ENCODE results near the gene MRGPRE. TPM values are rescaled to one million over a fixed set of nuclear protein-coding genes. Genes with fewer than 3 reads are reported as not detected.
"Not testable (repeated sequence)": the region's sequence is repeated elsewhere in the genome, so short reads cannot be mapped to it uniquely, and the experiment has no call there.

Gene MRGPRE
- total RNA-seq = not detected in 2 replicates

- no peak for DNase-seq (ENCODE audit: low read depth)
Measured at GRCh38 chr11:3231851-3232744, at the start of gene MRGPRE. Gene MRGPRE (minus strand): TSS chr11:3232417. CDS start chr11:3228799, 3,618 bp downstream.

DNA sequence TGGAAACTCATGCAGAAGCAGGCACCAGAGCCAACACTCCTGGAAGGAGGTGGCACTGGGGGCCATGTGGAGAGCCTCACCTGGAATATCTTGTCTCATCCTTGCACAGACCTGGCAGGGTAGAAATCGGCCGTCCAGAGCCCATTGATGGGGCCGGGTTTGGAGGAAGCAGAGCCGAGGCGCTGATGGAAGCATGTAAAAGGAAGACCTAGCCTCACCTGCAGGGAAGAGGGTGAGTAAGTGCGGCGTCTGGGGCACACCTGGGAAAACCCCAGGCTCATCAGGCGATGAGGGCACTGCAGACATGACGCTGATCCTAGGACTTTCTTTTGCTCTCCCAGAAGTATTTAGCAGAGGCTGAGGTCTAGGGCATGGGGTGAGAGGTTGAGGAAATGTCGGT lies 48.9 kb upstream of the MRGPRE start:
- not testable (repeated sequence) for DNase-seq (ENCODE audit: low read depth)

DNA sequence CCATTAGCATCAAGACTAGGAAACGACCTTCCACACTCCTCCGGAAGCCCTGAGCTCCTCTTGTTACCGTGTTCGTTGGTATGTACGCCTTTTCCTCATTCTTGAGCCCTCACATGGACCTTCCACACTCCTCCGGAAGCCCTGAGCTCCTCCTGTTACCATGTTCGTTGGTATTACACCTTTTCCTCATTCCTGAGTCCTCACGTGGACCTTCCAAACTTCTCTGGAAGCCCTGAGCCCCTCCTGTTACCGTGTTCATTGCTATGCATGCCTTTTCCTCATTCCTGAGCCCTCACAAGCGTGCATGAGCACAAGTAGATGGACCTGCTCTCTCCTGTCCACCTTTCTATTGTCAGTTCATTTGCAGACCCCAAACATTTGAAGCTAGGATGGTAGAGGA lies 48.4 kb upstream of the MRGPRE start:
- DNase-seq (ENCODE audit: low read depth) = not testable (repeated sequence)

DNA sequence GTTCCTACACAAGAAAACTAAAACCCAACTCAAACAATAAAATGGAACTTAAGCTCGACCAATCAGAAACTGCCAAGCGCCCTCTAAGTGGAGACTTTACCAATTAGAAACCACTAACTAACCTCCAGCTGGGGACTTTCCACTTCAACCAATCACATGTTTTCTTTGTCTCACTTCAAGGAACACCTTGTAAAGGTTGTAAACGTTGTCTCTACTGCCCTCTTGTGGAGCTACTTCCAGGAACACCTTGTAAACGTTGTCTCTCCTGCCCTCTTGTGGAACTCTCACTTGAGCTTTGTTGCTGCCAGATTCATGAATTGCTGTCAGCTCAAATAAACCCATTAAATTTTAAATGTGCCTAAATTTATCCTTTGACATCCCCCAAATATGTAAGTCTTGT lies 46.7 kb upstream of the MRGPRE start:
- not testable (repeated sequence) for DNase-seq (ENCODE audit: low read depth)

DNA sequence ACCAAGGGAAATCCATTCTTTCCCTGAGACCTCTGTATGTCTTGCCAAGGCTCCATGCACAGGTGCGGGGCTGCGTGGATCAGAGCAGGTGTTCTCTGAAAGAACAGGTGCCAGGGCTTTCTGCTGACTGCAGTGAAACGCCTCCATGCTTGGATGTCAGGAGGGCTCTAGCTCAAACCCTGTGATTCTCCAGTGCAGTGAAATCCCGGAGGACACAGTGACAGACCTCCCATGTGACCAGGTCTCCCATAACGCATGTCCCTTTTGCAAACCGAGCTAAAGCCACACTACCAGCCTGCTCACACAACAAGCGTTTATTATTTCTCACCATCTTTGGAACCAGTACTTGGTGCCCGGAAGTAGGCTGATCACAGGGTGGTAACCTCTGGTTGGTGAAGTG lies 41.4 kb upstream of the MRGPRE start:
- DNase-seq (ENCODE audit: low read depth) = not testable (repeated sequence)

- not testable (repeated sequence) for DNase-seq (ENCODE audit: low read depth)
Measured at GRCh38 chr11:3262548-3262947, 30.3 kb upstream of the MRGPRE start.

- not testable (repeated sequence) for DNase-seq (ENCODE audit: low read depth)
Measured at GRCh38 chr11:3261831-3262230, 29.6 kb upstream of the MRGPRE start.

GRCh38 chr11:3257509-3257908 lies 25.3 kb upstream of the MRGPRE start:
- DNase-seq (ENCODE audit: low read depth) = not testable (repeated sequence)

DNA sequence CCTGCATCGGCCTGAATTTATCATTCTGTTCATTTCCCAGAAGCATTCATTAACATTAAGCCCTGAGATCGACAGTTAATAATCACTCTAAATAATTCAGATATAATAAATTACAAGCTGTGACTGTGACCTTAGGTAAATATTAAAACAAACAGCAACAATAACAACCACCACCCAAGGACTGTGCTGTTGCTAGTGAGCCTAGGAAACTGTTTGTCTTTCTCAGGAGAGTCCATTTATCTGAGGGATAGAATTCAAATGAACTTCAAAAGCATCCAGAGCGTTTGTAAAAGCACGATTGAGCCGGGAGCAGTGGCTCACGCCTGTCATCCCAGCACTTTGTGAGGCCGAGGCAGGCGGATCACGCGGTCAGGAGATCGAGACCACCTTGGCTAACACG lies 23.0 kb upstream of the MRGPRE start:
- not testable (repeated sequence) for DNase-seq (ENCODE audit: low read depth)

DNA sequence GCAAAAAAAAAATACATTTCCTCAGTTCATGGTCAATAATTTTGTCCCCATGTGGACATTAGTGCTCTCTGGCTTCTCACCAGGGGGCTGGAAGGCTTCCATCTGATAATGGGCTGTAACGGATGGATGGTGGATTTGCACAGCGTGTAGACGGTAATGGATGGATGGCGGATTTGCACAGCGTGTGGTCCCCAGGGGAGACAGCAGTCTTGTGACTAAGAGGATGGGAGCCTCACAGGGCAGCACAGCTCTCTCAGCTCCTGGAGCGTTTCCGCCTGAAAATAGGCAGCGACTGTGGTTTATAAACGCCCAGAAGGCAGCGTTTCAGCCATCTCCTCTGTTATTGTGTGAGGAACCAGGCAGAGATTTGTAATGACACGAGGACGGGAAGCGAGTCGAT lies 22.6 kb upstream of the MRGPRE start:
- not testable (repeated sequence) for DNase-seq (ENCODE audit: low read depth)

DNA sequence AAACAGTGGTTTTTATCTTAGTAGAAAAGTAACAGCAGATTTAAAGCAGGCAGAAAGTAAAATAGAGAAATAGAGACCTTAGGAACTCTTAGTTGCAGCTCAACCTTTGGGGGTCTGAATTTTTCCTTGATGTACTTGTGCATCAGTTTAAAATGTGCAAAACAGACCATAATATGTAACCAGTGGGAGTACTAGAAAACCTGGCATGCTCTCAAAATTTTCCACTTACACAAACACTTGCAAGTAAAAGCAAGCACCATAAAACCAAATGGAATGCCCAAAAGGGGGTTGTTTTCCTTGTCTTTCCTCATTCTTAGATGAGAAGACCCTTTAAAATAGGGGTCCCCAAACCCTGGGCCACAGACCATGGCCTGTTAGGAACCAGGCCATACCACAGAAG lies 12.9 kb upstream of the MRGPRE start:
- DNase-seq (ENCODE audit: low read depth) = no peak

DNA sequence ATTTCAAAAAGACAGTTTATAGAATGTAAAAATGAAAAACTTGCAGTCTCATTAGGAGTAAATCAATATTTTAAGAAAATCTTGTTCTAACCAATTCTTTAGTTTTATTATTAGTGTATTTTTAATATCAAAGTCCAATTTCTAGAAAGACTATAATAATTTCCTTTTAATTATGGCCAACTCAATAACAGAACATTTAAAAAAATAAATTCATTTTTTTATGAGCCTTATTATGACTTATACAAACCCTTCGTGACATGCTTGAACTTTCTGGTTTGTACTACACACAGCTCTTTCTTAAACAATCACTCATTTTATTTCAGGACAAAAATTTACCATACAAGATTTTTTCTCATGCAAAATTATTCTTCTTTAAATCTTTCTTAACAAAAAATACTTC lies 11.7 kb upstream of the MRGPRE start:
- DNase-seq (ENCODE audit: low read depth) = no peak

- DNase-seq (ENCODE audit: low read depth) = no peak
Measured at GRCh38 chr11:3237119-3237518, 4.9 kb upstream of the MRGPRE start.

GRCh38 chr11:3234846-3235245 lies 2.6 kb upstream of the MRGPRE start:
- no peak for DNase-seq (ENCODE audit: low read depth)

GRCh38 chr11:3232956-3233355 lies 739 bp upstream of the MRGPRE start:
- DNase-seq (ENCODE audit: low read depth) = no peak

- DNase-seq (ENCODE audit: low read depth) = no peak
Measured at GRCh38 chr11:3231550-3231850, 717 bp downstream of the MRGPRE start.

GRCh38 chr11:3230636-3231549 lies 1.3 kb downstream of the MRGPRE start:
- no peak for DNase-seq (ENCODE audit: low read depth)

DNA sequence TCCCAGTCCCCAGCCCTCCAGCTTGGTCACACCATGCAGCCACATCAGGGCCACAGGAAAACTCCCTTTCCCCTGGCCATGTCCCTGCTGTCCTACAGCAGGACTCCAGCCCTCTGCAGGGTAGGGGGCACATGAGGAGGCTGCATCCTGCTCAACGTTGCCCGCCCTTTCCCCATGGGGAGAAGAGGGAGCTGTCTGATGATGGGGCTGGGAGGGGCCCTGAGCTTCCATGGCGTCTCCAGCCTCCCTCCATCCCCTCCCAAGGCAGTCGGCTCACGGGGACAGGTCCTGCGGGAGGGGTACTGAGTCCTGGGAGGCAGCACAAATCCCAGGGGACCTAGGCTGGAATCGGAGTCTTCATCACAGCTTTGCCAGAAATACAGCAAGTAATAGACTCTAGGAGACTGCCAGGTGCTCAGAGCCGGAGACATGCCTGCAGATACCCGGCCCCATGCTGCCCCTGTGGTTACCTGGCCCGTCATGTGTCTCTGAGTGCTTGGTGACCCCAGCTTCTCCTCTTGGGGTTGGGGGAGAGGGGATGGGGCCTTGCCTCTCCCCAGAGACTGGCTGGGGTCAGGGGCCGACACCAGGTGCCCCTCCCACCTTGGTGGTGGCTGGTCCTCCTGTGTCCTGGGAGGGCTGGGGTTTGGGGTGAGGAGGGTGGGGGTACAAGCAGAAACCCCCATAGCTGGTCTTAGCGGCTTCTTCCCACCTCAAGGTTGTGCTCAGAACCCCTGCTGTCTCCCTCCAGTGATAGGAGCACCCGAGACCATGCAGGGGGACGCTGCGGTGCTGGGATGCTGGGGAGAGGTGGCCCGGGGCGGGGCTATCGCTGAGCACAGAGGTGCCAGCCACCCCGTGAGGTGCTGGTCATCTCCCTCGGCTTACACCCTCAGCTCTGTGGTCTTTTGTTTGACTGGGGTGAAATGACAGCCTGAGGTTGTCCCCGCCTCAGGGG lies 2.3 kb downstream of the MRGPRE start:
- DNase-seq (ENCODE audit: low read depth) = no peak

- no peak for DNase-seq (ENCODE audit: low read depth)
Measured at GRCh38 chr11:3228445-3228829, 3.8 kb downstream of the MRGPRE start.

GRCh38 chr11:3227568-3228444 lies 4.4 kb downstream of the MRGPRE start:
- DNase-seq (ENCODE audit: low read depth) = no peak
